PFSK-1 (cell line): ENCODE data around the gene SELENOI.

Experiments used
- POLR2AphosphoS5 ChIP-seq: IDR thresholded peaks from 2 replicates; pipeline ENCODE4 v1.6.1; 2012; ENCODE audit warnings: low read depth, mild to moderate bottlenecking, control low read depth, low read length, moderate library complexity
- REST ChIP-seq, 2 experiments: IDR thresholded peaks; 2 replicates each; pipeline versions ENCODE4 v1.6.1 to v1.8.0; 2011 to 2012; ENCODE audit warnings: low read depth in 2 of 2, low read length in 2 of 2, control low read depth in 1 of 2, inconsistent platforms in 1 of 2, mild to moderate bottlenecking in 1 of 2, moderate library complexity in 1 of 2; ENCODE audit not compliant: insufficient read depth in 1 of 2
- SIN3A ChIP-seq: IDR thresholded peaks from 2 replicates; pipeline ENCODE4 v1.6.1; 2012; ENCODE audit warnings: mild to moderate bottlenecking, low read length, moderate library complexity, borderline replicate concordance; ENCODE audit not compliant: insufficient read depth
- TAF1 ChIP-seq: IDR thresholded peaks from 2 replicates; pipeline ENCODE4 v1.6.1; 2012; ENCODE audit warnings: low read length, control low read depth, borderline replicate concordance; ENCODE audit not compliant: insufficient read depth

GRCh38 chr2:26399771-26400376 lies 53.9 kb downstream of the SELENOI start:
- TF ChIP-seq POLR2AphosphoS5: no peak
- no peak for TF ChIP-seq REST (IDR thresholded peaks at IDR 0.05; ENCODE audit: insufficient read depth in 1 of 2, low read depth in 2 of 2, low read length in 2 of 2)
- no peak for TF ChIP-seq SIN3A
- no peak for TF ChIP-seq TAF1
